ENCODE measurements around the gene TMEM168.
"Not testable (repeated sequence)": the region's sequence is repeated elsewhere in the genome, so short reads cannot be mapped to it uniquely, and the experiment has no call there.

The TMEM168 gene, protein sequence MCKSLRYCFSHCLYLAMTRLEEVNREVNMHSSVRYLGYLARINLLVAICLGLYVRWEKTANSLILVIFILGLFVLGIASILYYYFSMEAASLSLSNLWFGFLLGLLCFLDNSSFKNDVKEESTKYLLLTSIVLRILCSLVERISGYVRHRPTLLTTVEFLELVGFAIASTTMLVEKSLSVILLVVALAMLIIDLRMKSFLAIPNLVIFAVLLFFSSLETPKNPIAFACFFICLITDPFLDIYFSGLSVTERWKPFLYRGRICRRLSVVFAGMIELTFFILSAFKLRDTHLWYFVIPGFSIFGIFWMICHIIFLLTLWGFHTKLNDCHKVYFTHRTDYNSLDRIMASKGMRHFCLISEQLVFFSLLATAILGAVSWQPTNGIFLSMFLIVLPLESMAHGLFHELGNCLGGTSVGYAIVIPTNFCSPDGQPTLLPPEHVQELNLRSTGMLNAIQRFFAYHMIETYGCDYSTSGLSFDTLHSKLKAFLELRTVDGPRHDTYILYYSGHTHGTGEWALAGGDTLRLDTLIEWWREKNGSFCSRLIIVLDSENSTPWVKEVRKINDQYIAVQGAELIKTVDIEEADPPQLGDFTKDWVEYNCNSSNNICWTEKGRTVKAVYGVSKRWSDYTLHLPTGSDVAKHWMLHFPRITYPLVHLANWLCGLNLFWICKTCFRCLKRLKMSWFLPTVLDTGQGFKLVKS

DNA sequence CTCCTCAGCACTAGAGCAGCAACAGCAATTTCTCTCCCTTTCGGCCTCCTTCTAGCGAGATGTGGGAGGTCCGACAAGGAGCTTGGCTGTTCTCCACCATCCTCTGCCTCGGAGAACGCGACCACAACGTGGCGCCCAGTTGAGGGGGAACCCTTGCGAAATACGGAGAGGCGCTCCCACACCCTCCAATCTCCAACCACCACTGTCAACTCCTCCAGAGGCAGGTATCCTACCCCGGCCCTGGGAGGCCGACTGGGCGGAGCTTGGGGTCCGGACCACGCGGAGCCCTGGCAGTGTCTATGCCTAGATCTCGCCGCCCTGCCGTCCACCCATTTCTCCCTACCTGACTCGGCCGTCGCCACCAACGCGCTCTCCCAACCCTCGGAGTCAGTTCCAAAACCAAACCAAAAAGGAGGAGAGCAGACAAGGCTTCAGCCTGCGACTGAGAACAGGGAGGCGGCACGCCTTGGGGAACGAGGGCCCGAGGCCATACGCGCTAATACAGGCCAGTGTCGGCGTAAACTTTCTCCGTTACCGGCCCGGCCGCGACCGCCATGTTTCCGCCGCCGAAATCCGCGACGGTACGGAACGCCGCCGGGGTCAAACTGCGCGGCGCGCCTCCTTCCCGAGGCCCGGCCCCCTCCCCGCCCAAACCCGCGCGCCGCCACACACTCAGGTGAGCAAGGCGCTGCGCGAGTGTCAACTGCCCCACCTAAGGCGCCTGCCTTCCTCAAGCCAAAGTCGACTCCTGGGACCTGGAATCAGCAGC lies at the start of gene TMEM168:
TSS of gene TMEM168 (minus strand) at position 577 of the 769 bp plus-strand sequence. CDS start 5,568 bp downstream, outside the sequence.
- peak; percentile 64 for DNase-seq (ENCODE audit: low read depth in 2 of 2)

DNA sequence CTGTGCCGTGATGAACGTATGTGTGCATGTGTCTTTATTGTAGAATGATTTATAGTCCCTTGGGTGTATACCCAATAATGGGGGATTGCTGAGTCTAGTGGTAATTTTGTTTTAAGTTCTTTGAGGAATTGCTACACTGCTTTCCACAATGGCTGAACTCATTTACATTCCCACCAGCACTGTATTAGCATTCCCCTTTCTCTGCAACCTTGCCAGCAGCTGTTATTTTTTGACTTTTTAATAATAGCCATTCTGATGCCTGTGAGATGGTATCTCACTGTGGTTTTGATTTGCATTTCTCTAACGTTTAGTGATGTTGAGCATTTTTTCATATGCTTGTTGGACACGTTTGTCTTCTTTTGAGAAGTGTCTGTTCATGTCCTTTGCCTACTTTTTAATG lies 45.7 kb upstream of the TMEM168 start:
- DNase-seq (ENCODE audit: low read depth in 2 of 2), result not testable (repeated sequence)

GRCh38 chr7:112833082-112833481 lies 42.9 kb upstream of the TMEM168 start:
- DNase-seq (ENCODE audit: low read depth in 2 of 2), result no peak

- no peak for DNase-seq (ENCODE audit: low read depth in 2 of 2)
Measured at GRCh38 chr7:112830769-112831168, 40.6 kb upstream of the TMEM168 start.

- no peak for DNase-seq (ENCODE audit: low read depth in 2 of 2)
Measured at GRCh38 chr7:112828696-112829095, 38.5 kb upstream of the TMEM168 start.

- DNase-seq (ENCODE audit: low read depth in 2 of 2), result no peak
Measured at GRCh38 chr7:112821345-112821744, 31.2 kb upstream of the TMEM168 start.

GRCh38 chr7:112819536-112819935 lies 29.3 kb upstream of the TMEM168 start:
- DNase-seq (ENCODE audit: low read depth in 2 of 2), result no peak

GRCh38 chr7:112806156-112806555 lies 16.0 kb upstream of the TMEM168 start:
- DNase-seq (ENCODE audit: low read depth in 2 of 2), result no peak

GRCh38 chr7:112802406-112802805 lies 12.2 kb upstream of the TMEM168 start:
- no peak for DNase-seq (ENCODE audit: low read depth in 2 of 2)

GRCh38 chr7:112800486-112800885 lies 10.3 kb upstream of the TMEM168 start:
- DNase-seq (ENCODE audit: low read depth in 2 of 2), result no peak

- DNase-seq (ENCODE audit: low read depth in 2 of 2), result no peak
Measured at GRCh38 chr7:112799448-112800120, 9.4 kb upstream of the TMEM168 start.

GRCh38 chr7:112798274-112799159 lies 8.3 kb upstream of the TMEM168 start:
- no peak for DNase-seq (ENCODE audit: low read depth in 2 of 2)

- DNase-seq (ENCODE audit: low read depth in 2 of 2), result not testable (repeated sequence)
Measured at GRCh38 chr7:112796552-112796951, 6.4 kb upstream of the TMEM168 start.

DNA sequence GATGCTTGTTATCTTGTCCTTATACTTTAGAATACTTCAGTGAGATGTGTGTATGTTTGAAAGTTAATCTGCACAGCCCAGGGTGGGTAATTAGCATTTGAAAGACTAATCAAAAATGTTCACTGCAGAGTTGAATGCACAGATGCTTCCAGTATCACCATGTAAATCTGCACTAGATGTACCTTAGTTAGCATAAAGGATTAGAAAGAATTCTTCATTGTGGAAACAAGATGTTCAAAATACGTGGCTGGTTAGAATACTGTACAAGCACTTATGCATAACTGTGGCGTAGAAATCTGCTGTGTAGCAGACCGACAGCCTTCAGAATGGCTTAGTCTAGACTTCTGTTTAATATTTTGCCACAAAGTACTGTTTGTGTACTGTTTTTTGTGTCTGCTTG lies 2.2 kb upstream of the TMEM168 start:
- DNase-seq (ENCODE audit: low read depth in 2 of 2), result no peak

DNA sequence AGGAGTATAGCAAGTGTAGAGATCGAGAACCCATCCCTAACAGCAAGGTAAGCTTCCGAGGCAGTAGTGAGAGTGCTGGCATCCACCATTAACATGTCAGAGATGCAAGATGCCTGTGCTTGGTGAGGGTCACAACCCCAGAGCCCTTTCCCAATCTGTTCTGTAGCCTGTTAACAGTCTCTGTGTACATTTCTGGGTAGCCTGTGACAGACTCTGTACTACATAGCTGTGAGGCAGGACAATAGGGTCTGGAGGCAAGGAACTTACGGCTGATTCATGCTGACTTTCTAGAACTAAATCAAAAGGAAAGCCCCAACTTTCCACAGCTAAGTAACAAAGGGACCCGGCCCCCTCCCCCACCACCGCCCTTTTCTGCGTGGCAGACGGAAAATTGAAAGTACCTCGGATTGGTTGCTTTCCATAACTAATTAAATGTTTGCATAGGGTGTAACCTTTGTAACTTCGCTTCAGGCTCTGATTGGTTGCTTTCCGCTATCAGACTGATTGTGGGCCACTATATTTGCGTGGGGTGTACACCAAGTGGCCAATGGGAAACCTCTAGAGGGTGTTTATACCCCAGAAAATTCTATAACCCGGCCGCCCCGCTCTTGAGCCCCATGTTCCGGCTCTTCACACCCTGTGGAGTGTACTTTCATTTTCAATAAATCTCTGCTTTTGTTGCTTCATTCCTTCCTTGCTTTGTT lies 1.4 kb upstream of the TMEM168 start:
- DNase-seq (ENCODE audit: low read depth in 2 of 2), result no peak

GRCh38 chr7:112790586-112791003 lies 402 bp upstream of the TMEM168 start:
- DNase-seq (ENCODE audit: low read depth in 2 of 2), result no peak

- no peak for DNase-seq (ENCODE audit: low read depth in 2 of 2)
Measured at GRCh38 chr7:112789453-112789816, 758 bp downstream of the TMEM168 start.

GRCh38 chr7:112788778-112789343 lies 1.3 kb downstream of the TMEM168 start:
- DNase-seq (ENCODE audit: low read depth in 2 of 2), result no peak

DNA sequence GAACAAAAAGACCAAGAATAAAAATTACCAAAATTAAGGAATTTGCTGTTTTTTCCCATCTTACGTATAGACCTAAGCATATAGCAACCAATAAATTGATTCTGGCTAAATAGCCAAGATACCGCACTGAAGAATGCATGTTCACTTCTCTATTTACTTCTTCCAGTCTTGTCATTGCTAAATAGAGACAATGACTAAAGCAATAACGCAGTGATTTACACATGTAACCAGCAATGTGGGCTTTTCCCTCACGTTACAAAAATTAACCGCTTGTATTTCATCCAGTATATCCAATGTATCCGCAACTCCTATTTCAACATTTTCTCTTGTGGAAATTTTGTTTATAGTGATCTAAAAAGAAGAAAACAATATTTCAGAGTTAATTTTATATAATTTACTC lies 5.6 kb downstream of the TMEM168 start:
- DNase-seq (ENCODE audit: low read depth in 2 of 2), result no peak

DNA sequence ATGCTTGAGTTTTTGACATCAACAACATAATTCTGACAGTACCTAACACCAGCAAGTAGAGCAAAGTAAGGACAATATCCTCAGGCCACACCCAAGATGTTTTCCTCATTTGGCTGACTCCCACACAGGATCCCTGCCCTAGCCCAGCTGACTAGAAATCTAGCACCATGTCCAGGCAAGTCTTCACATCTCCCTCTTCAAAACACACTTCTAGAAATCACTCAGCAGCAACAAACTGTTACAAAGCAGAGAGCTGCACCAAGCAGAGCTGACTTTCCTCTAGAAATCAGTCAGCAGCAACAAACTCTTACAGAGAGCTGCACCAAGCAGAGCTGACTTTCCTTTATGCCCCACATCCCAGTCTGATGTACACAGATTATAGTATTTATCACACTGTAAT lies 7.7 kb downstream of the TMEM168 start:
- DNase-seq (ENCODE audit: low read depth in 2 of 2), result no peak
